Neutrophil (primary cell): ENCODE results near the gene RSPH3.
"Not testable (repeated sequence)": the region's sequence is repeated elsewhere in the genome, so short reads cannot be mapped to it uniquely, and the experiment has no call there.

Source experiments
- H3K27ac ChIP-seq: fragments of 200-600 bp; sonication (generic); 2 replicates; pipeline ENCODE4 v1.5.1; 2016; ENCODE audit warnings: mild to moderate bottlenecking, moderate library complexity
- H3K27me3 ChIP-seq: fragments of 200-600 bp; sonication (generic); 2 replicates; pipeline ENCODE4 v1.6.0; 2016; ENCODE audit warnings: mild to moderate bottlenecking
- H3K36me3 ChIP-seq: fragments of 200-600 bp; sonication (generic); 2 replicates; pipeline ENCODE4 v1.5.1; 2017
- H3K4me1 ChIP-seq, 2 experiments: fragments of 200-600 bp in 1 of 2; sonication (generic) in 1 of 2; 1 replicate in 1 of 2; 2 replicates in 1 of 2; pipeline versions ENCODE4 v1.5.1 to v1.6.1; 2013 to 2016; ENCODE audit warnings: low read depth in 1 of 2, low read length in 1 of 2, mild to moderate bottlenecking in 1 of 2, moderate library complexity in 1 of 2; ENCODE audit not compliant: control insufficient read depth in 1 of 2, insufficient read depth in 1 of 2
- H3K4me3 ChIP-seq, 2 experiments: fragments of 200-600 bp in 1 of 2; sonication (generic) in 1 of 2; 1 replicate in 1 of 2; 2 replicates in 1 of 2; pipeline ENCODE4 v1.5.1; 2013 to 2016; ENCODE audit warnings: low read depth in 1 of 2, low read length in 1 of 2, mild to moderate bottlenecking in 1 of 2, moderate library complexity in 1 of 2
- H3K9me3 ChIP-seq: fragments of 200-600 bp; sonication (generic); 2 replicates; pipeline ENCODE4 v1.5.1; 2016
- TF ChIP-seq, protein P1 (sequence below): fragments of 200-600 bp; sonication (generic); IDR thresholded peaks from 2 replicates; pipeline ENCODE4 v1.5.1; 2016; ENCODE audit warnings: antibody characterized with exemption

Gene RSPH3

GRCh38 chr6:159017757-159018559 is 18.0 kb upstream of the RSPH3 start:
- Histone ChIP-seq H3K27me3 (no peaks in the 10 kb centered on the region), H3K27ac (peak overlapping the region; percentile 40), H3K4me3 (no peak overlapping the region), H3K4me1 (peaks cover 23 to 25% of the 10 kb centered on the region in 2 experiments), H3K9me3 (no peaks in the 10 kb centered on the region), H3K36me3 (no peaks in the 10 kb centered on the region)
- TF ChIP-seq, protein P1, sequence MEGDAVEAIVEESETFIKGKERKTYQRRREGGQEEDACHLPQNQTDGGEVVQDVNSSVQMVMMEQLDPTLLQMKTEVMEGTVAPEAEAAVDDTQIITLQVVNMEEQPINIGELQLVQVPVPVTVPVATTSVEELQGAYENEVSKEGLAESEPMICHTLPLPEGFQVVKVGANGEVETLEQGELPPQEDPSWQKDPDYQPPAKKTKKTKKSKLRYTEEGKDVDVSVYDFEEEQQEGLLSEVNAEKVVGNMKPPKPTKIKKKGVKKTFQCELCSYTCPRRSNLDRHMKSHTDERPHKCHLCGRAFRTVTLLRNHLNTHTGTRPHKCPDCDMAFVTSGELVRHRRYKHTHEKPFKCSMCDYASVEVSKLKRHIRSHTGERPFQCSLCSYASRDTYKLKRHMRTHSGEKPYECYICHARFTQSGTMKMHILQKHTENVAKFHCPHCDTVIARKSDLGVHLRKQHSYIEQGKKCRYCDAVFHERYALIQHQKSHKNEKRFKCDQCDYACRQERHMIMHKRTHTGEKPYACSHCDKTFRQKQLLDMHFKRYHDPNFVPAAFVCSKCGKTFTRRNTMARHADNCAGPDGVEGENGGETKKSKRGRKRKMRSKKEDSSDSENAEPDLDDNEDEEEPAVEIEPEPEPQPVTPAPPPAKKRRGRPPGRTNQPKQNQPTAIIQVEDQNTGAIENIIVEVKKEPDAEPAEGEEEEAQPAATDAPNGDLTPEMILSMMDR = no peak

DNA sequence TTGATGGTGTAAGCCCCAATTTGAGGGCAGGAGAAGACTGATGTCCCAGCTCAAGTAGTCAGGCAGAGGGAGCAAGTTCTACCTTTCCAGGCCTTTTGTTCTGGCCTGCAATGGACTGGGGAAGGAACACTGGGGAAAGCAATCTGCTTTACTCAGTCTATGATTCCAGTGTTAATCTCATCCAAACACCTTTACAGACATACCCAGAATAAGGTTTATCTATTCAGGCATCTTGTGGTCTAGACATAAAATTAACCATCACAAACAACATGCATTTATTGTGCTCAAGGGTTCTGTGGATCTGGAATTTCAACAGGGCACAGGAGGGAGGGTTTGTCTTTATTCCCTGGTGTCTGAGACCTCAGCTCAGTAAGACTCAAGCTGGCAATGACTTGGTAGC is 14.4 kb upstream of the RSPH3 start:
- Histone ChIP-seq H3K4me3 (no peak overlapping the region), H3K27me3 (no peaks in the 10 kb centered on the region), H3K27ac (no peak overlapping the region), H3K4me1 (peaks cover 32 to 35% of the 10 kb centered on the region in 2 experiments), H3K36me3 (no peaks in the 10 kb centered on the region), H3K9me3 (no peaks in the 10 kb centered on the region)
- TF ChIP-seq, protein P1 = no peak

- Histone ChIP-seq H3K27me3 (no peaks in the 10 kb centered on the region), H3K27ac (peak overlapping the region; percentile 76), H3K36me3 (no peaks in the 10 kb centered on the region), H3K4me1 (peaks cover 42 to 45% of the 10 kb centered on the region in 2 experiments), H3K9me3 (no peaks in the 10 kb centered on the region), H3K4me3 (no peak overlapping the region)
- TF ChIP-seq, protein P1 = no peak
Observed at GRCh38 chr6:159013229-159013628, 13.2 kb upstream of the RSPH3 start.

GRCh38 chr6:159012201-159012600 is 12.2 kb upstream of the RSPH3 start:
- H3K27me3 ChIP-seq = no peaks in the 10 kb centered on the region
- TF ChIP-seq, protein P1 = no peak
- H3K4me3 ChIP-seq = no peak overlapping the region
- peaks cover 32 to 35% of the 10 kb centered on the region in 2 experiments for H3K4me1 ChIP-seq
- no peaks in the 10 kb centered on the region for H3K36me3 ChIP-seq
- H3K27ac ChIP-seq = no peak overlapping the region
- H3K9me3 ChIP-seq = no peaks in the 10 kb centered on the region

- H3K4me1 ChIP-seq = peaks cover 27 to 31% of the 10 kb centered on the region in 2 experiments
Observed at GRCh38 chr6:159010037-159010612, 10.1 kb upstream of the RSPH3 start.

DNA sequence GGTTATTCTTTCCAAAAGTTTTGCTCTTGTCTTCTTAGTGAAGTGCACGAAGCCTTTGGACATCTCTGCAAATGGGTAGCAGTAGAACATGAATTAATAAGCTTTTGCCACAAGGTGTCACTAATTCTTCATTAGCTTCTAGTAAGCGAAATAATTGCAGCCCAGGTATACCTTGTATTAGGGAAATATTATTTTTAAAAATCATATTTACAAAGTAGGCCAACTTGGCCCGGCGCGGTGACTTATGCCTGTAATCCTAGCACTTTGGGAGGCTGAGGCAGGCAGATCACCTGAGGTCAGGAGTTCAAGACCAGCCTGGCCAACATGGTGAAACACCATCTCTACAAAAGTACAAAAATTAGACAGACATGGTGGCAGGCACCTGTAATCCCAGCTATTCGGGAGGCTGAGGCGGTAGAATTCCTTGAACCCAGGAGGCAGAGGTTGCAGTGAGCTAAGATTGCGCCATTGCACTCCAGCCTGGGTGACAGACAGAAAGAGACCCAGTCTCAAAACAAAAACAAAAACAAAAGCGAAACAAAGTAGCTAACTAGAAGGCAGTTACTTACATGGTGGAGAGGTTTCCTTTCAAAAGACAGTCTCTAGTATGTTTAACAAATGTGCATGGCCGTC is 8.8 kb upstream of the RSPH3 start:
- peak overlapping the region in 1 of 2 experiments; percentile 12 for H3K4me3 ChIP-seq
- H3K27ac ChIP-seq = peak overlapping the region; percentile 60
- peaks cover 27 to 30% of the 10 kb centered on the region in 2 experiments for H3K4me1 ChIP-seq
- no peaks in the 10 kb centered on the region for H3K36me3 ChIP-seq
- H3K9me3 ChIP-seq = no peaks in the 10 kb centered on the region
- TF ChIP-seq, protein P1 = peak; percentile 70
- no peaks in the 10 kb centered on the region for H3K27me3 ChIP-seq

More at GRCh38 chr6:159010037-159010612, 10.1 kb upstream of the RSPH3 start:
- H3K27ac ChIP-seq = peak overlapping the region; percentile 60
- H3K4me3 ChIP-seq, H3K36me3 ChIP-seq, H3K27me3 ChIP-seq, H3K9me3 ChIP-seq: not testable (repeated sequence)
